ENCODE results near the gene KCMF1. TPM values are rescaled to one million over a fixed set of nuclear protein-coding genes. Genes with fewer than 3 reads are reported as not detected.

The KCMF1 gene
- total and polyA plus RNA-seq, 2 donors from 2014 or later: 21.0 to 64.3 TPM

GRCh38 chr2:85061896-85062295 lies 90.9 kb downstream of the KCMF1 start:
- no peaks in the 10 kb centered on the region for H3K36me3 ChIP-seq (ENCODE audit: control insufficient read depth in 2 of 3, insufficient read depth in 3 of 3, low read length in 3 of 3)
- no peak overlapping the region for H3K9ac ChIP-seq (ENCODE audit: low read length in 3 of 3)
- H3K27ac ChIP-seq (ENCODE audit: low read depth in 2 of 2, low read length in 2 of 2): no peak overlapping the region
- intact Hi-C loops (cut with DNase I): loop anchor here (10.0 kb wide), 1 partner anchor 243 kb away; no protein-coding TSS in a partner anchor
- no peaks in the 10 kb centered on the region for H3K27me3 ChIP-seq (ENCODE audit: control insufficient read depth, insufficient read depth, low read length)
- H3K4me1 ChIP-seq (ENCODE audit: control insufficient read depth in 2 of 3, insufficient read depth in 2 of 3, low read depth in 1 of 3, low read length in 3 of 3): no peaks in the 10 kb centered on the region
- no peak overlapping the region for H3K4me3 ChIP-seq (ENCODE audit: low read length in 3 of 3)
- no peaks in the 10 kb centered on the region for H3K9me3 ChIP-seq (ENCODE audit: control insufficient read depth in 2 of 3, insufficient read depth in 1 of 3, low read length in 3 of 3)
- DNase-seq (no peak), FAIRE-seq (no peak)
- TF ChIP-seq, protein P1, sequence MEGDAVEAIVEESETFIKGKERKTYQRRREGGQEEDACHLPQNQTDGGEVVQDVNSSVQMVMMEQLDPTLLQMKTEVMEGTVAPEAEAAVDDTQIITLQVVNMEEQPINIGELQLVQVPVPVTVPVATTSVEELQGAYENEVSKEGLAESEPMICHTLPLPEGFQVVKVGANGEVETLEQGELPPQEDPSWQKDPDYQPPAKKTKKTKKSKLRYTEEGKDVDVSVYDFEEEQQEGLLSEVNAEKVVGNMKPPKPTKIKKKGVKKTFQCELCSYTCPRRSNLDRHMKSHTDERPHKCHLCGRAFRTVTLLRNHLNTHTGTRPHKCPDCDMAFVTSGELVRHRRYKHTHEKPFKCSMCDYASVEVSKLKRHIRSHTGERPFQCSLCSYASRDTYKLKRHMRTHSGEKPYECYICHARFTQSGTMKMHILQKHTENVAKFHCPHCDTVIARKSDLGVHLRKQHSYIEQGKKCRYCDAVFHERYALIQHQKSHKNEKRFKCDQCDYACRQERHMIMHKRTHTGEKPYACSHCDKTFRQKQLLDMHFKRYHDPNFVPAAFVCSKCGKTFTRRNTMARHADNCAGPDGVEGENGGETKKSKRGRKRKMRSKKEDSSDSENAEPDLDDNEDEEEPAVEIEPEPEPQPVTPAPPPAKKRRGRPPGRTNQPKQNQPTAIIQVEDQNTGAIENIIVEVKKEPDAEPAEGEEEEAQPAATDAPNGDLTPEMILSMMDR (IDR thresholded peaks at IDR 0.05; ENCODE audit: borderline replicate concordance, extremely low read depth, insufficient read depth): no peak

DNA sequence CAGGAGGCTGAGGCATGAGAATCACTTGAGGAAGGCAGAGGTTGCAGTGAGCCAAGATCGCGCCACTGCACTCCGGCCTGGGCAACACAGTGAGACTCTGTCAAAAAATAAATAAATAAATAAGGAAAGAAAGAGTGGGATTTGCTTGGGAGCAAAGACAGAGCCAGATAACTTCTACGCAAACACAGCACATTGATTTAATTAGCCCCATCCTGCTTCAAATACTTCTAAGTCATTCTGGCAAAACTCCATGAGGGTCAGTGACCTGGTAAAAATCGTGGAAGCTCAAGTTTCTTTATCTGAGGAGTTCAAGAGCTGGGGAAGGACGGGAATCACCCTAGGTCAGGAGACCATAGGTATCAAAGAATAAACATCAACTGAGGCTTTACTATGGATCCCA lies 91.6 kb downstream of the KCMF1 start:
- Histone ChIP-seq H3K4me3 (ENCODE audit: low read length in 3 of 3) (no peak overlapping the region), H3K4me1 (ENCODE audit: control insufficient read depth in 2 of 3, insufficient read depth in 2 of 3, low read depth in 1 of 3, low read length in 3 of 3) (no peaks in the 10 kb centered on the region), H3K27ac (ENCODE audit: low read depth in 2 of 2, low read length in 2 of 2) (no peak overlapping the region), H3K27me3 (ENCODE audit: control insufficient read depth, insufficient read depth, low read length) (no peaks in the 10 kb centered on the region), H3K9ac (ENCODE audit: low read length in 3 of 3) (no peak overlapping the region), H3K9me3 (ENCODE audit: control insufficient read depth in 2 of 3, insufficient read depth in 1 of 3, low read length in 3 of 3) (no peaks in the 10 kb centered on the region), H3K36me3 (ENCODE audit: control insufficient read depth in 2 of 3, insufficient read depth in 3 of 3, low read length in 3 of 3) (no peaks in the 10 kb centered on the region)
- TF ChIP-seq, protein P1 (IDR thresholded peaks at IDR 0.05; ENCODE audit: borderline replicate concordance, extremely low read depth, insufficient read depth): no peak
- intact Hi-C loops (cut with DNase I): loop anchor here (10.0 kb wide), 1 partner anchor 242 kb away; no protein-coding TSS in a partner anchor
- DNase-seq: no peak
- no peak for FAIRE-seq

GRCh38 chr2:85063981-85064599 lies 93.1 kb downstream of the KCMF1 start:
- TF ChIP-seq, protein P1 (IDR thresholded peaks at IDR 0.05; ENCODE audit: borderline replicate concordance, extremely low read depth, insufficient read depth): no peak
- DNase-seq (no peak), FAIRE-seq (no peak)
- no peaks in the 10 kb centered on the region for H3K9me3 ChIP-seq (ENCODE audit: control insufficient read depth in 2 of 3, insufficient read depth in 1 of 3, low read length in 3 of 3)
- no peaks in the 10 kb centered on the region for H3K4me1 ChIP-seq (ENCODE audit: control insufficient read depth in 2 of 3, insufficient read depth in 2 of 3, low read depth in 1 of 3, low read length in 3 of 3)
- H3K9ac ChIP-seq (ENCODE audit: low read length in 3 of 3): no peak overlapping the region
- no peak overlapping the region for H3K27ac ChIP-seq (ENCODE audit: low read depth in 2 of 2, low read length in 2 of 2)
- no peaks in the 10 kb centered on the region for H3K27me3 ChIP-seq (ENCODE audit: control insufficient read depth, insufficient read depth, low read length)
- intact Hi-C loops (cut with DNase I): loop anchor here (10.0 kb wide), 1 partner anchor 241 kb away; no protein-coding TSS in a partner anchor
- H3K4me3 ChIP-seq (ENCODE audit: low read length in 3 of 3): no peak overlapping the region
- H3K36me3 ChIP-seq (ENCODE audit: control insufficient read depth in 2 of 3, insufficient read depth in 3 of 3, low read length in 3 of 3): no peaks in the 10 kb centered on the region

All from kidney (tissue), 14 donors.